Stimulated activated CD8-positive, alpha-beta memory T cell treated with anti-CD3 and anti-CD28 coated beads, Interleukin-7, amount 100 ng/mL, for 24 hours (primary cell): ENCODE measurements around the gene GSPT2.
"Not testable (repeated sequence)": the region's sequence is repeated elsewhere in the genome, so short reads cannot be mapped to it uniquely, and the experiment has no call there.

ENCODE experiments used
- DNase-seq: peaks from one replicate; pipeline ENCODE4 v3.0.0-alpha.2; 2020; ENCODE audit warnings: low read depth

Gene GSPT2

DNA sequence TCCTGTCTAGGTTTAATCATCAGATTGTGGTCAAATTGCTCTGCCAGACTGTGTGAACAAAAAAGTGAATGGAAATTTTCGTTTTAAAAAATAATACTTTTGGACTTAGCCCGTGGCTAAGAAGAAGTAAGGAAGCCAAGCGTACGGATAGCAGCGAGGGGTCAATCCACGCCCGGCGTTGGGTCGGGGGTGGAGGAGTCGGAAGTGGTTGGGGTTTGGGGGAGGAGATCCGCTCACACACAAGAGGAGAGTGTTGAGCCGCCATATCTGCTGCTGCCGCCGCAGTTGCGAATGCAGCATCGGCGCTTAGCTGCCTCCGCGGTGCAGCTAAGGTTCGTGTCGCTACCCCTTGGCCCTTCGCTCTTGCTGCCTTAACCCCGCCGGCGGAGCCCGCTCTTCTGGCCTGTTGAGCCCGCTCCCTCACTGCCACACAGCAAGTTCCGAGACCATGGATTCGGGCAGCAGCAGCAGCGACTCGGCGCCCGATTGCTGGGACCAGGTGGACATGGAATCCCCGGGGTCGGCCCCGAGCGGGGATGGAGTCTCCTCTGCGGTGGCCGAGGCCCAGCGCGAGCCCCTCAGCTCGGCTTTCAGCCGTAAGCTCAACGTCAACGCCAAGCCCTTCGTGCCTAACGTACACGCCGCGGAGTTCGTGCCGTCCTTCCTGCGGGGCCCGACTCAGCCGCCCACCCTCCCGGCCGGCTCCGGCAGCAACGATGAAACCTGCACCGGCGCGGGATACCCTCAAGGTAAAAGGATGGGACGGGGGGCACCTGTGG is at the start of gene GSPT2:
Gene GSPT2, plus strand, starts transcription at position 264 of the 779 bp plus-strand sequence. Its CDS starts 185 bp downstream, at position 449.
- DNase-seq: peak; percentile 16

- DNase-seq: no peak
Measured at GRCh38 chrX:51694254-51694653, 49.0 kb upstream of the GSPT2 start.

- DNase-seq: no peak
Measured at GRCh38 chrX:51697397-51697796, 45.8 kb upstream of the GSPT2 start.

GRCh38 chrX:51710277-51711164 is 32.7 kb upstream of the GSPT2 start, which contains the start of gene CENPVL1:
Gene CENPVL1, plus strand, starts transcription at chrX:51710512. Its CDS starts 0 bp downstream, at chrX:51710512.
- not testable (repeated sequence) for DNase-seq

DNA sequence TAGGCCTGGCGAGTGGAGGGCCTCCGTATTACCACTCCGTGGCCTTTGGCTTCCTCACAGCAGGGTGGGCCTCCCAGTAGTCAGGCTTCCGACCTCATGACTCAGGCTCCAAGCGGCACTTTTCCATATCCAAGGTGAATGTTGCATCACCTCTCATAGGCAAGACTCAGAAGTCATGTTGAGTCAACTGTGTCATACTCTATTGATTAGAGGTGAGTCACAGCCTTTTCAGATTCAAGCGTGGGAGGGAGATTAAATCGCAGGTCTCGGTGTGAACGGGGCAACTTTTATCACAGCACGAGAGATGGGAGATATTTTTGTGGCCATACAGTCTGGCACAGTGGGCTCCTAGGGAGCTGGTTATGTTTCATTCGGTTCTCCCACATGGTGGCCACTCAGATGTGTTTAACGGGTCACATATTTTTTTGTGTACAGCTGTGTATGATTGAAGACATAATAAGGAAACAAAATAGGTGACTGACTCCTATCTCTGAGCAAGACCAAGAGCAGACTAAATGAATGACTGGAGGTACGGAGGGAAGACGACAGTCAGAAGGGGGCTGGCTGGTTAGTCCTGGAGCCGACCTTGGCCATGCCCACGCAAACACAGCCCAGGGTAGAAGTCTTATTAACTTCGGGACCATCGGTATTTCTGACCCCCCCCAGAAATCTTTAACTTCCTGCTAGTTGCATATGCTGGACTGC is 30.1 kb upstream of the GSPT2 start:
- DNase-seq: not testable (repeated sequence)

DNA sequence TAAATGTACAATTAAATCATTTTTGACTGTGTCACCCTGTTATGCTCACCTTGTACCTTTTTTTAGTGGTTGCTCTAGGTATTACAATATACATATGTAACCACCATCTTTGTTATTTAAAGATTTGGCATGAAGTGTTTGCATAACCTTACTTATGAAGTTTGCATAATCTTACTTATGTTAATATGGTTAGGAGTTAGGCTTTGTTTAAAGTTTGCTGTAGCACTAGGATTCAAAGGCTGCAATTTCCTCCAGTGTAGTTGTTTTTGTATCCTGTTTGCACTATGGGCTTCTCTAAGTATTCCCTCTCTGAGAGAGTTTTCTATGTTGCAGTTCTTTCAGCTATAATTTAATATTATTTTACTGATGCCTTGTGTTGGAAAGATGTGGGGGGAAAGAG is 15.0 kb upstream of the GSPT2 start:
- DNase-seq: no peak

DNA sequence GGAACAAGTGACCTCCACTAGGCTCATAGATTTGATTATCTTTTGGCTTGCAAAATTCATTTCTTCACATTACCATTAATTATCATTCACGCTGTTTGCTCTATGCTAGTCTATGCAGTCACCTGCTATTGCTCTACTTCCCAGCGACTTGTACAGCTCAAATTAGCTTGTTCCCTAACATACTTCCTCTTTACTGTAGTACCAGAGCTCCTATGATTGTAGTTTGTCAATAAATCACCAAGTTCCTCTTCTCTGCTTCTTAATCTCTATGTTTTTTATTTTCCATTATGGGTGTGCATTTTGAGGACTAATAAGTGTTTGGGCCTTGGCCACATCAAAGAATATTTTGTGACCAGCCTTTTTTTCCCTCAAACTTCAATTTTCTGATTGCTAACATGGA is 6.2 kb upstream of the GSPT2 start:
- no peak for DNase-seq

- DNase-seq: no peak
Measured at GRCh38 chrX:51742586-51742985, 656 bp upstream of the GSPT2 start.

DNA sequence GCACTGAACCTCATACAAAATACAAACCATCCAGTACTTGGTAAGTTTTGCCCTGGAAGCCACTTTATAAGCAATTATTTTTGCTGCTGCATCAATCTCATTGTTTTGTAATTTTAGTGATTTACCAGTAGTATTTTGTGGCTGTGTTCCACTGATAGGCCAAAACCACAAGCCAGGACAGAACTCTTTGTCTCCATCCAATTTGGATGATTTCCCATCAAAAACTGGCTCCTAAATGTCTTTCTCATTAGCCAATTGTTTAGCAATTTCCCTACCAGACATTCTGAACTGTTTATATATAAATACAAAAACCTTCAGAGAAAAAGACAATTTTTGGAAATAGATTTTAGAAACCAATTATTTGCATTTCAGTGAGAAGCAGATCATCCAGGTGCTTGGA is 4.4 kb downstream of the GSPT2 start:
- no peak for DNase-seq

DNA sequence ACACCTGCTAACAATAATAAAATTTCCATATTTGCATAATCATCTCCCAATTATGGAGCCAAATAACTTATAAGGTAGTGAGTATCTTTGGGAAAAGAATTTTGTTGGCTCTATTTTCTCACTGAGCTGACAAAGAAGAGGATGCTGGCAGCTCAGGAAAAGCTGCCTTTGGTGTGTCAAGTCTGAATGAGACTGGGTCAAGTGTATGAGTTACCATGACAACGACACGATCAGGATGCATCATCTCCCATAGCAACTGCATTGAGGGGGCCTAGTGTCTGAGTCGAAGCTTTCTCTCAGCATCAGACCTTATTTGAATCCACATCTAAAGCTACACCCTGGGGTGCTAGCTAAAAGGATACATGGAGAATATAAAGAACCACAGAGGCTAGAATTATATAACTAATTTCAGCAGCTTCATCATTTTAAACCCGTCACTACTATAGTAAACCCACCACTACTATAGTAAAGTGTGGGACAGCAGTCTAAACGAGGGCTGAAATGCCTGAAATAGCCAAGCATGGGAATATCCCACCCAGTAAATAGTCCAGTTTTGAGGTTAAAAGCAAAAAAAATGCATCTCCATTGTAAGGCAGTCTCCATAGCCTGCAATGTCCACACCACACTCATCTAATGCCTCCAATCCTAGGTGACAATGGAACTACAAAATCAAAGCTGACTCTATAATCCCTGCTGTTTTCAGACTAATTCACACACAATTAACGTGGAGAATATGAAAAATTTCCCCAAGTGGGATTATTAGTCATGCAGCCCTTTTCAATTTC is 16.0 kb downstream of the GSPT2 start:
- no peak for DNase-seq

- no peak for DNase-seq
Measured at GRCh38 chrX:51760657-51761056, 17.4 kb downstream of the GSPT2 start.

GRCh38 chrX:51766546-51766945 is 23.3 kb downstream of the GSPT2 start:
- DNase-seq: no peak

DNA sequence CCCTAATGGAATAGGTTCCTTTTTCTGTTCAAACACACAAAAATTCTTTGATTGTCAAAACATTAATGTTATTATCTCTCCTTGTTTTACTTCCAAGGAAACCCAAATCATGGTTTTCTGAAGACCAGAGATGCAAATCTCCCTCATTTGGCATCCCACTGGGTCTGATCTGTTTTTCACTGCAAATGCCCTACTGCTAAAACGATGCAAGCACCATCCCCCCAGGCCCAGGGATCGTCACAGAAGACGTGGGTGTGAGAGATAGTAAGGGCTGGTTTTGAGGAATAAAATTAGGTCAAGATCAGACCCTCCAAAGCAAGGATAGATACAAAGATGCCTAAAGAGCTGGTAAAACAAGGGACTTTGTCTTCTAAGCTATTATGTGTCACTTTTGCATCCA is 33.6 kb downstream of the GSPT2 start:
- DNase-seq: no peak

GRCh38 chrX:51779306-51779705 is 36.1 kb downstream of the GSPT2 start:
- DNase-seq: no peak

DNA sequence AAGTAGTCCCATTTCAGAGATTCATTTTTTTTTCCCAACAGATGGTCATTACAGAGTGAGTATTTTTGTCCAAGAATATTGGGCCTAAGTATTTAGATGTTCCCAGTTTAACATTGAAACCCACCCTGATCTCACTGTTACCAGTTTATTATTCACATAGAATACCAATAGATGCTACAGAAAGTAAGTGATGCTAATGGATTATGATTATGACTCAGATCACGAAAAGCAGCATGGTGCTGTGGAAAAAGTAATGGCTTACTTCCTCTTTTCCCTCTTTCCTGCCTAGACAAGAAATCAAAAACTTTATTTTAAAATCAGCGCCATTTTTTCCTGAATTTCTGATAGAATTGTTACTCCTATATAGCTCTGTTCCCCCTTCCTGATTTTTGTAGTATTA is 51.9 kb downstream of the GSPT2 start:
- no peak for DNase-seq
